ENCODE results near the gene C1QTNF6.

DNA sequence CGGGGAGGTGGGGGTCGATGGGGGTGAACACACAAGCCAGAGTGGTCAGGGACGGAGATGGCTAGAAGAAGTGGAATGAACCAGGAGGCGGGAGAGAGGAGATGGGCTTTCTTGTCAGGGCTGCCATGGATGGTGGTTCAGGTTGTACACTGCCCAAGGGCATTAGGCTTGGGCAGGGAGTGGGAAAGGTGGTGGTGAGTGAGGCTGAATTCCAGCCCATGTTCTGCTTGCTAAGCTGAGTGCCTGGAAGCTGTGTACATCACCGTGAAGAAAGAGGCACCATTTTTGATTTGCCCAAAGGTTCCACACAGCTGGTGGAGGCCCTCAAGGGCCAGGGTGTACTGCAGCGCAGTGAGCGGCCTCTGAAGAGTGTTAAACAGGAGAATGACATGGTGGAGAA lies 55.3 kb downstream of the C1QTNF6 start:
- TF ChIP-seq POLR2A (IDR thresholded peaks at IDR 0.05; ENCODE audit: low read length) (no peak), GATA1 (IDR thresholded peaks at IDR 0.05; ENCODE audit: low read depth, low read length) (no peak)
